PC-9 (cell line): ENCODE results near the gene ARMC2. TPM values are rescaled to one million over a fixed set of nuclear protein-coding genes. Genes with fewer than 3 reads are reported as not detected.

Experiments used
- BruUV-seq: library from RNA; stranded (reverse); fragments of 400-500 nt; replicated peaks from 2 replicates; lab custom pipeline; 2021; lab: Mats Ljungman, UMichigan
- CTCF ChIA-PET: fragments of 300-600 bp; sonication (Branson Sonifier 250); formaldehyde crosslinking; loops from one replicate; lab custom pipeline; 2022; ENCODE audit warnings: antibody characterized with exemption; lab: Charles Lee
- POLR2A ChIA-PET: fragments of 300-600 bp; sonication (Branson Sonifier 250); formaldehyde crosslinking; loops from one replicate; lab custom pipeline; 2022; ENCODE audit warnings: antibody characterized with exemption; ENCODE audit not compliant: unreplicated experiment; lab: Charles Lee
- DNase-seq, 2 experiments: peaks; one replicate each; pipeline versions ENCODE4 v3.0.0 to v3.0.0-alpha.2; 2015 to 2022; ENCODE audit warnings: mixed read lengths in 1 of 2
- H2AFZ ChIP-seq: fragments of 200-600 bp; sonication (generic); 2 replicates; pipeline ENCODE4 v1.8.1; 2017; ENCODE audit warnings: antibody characterized with exemption
- H3F3A ChIP-seq: fragments of 200-600 bp; sonication (generic); 2 replicates; pipeline ENCODE4 v1.8.1; 2017; ENCODE audit warnings: antibody characterized with exemption, mild to moderate bottlenecking, low read depth; ENCODE audit not compliant: insufficient read depth
- H3K27ac ChIP-seq: fragments of 200-600 bp; sonication (generic); 2 replicates; pipeline ENCODE4 v1.6.1; 2016; ENCODE audit warnings: mixed run types
- H3K27me3 ChIP-seq: fragments of 200-600 bp; sonication (generic); 2 replicates; pipeline ENCODE4 v1.6.1; 2016; ENCODE audit warnings: low read depth, mixed run types; ENCODE audit not compliant: insufficient read depth
- H3K36me3 ChIP-seq: fragments of 200-600 bp; sonication (generic); 2 replicates; pipeline ENCODE4 v1.6.1; 2016; ENCODE audit warnings: low read depth, mixed run types
- H3K4me1 ChIP-seq: fragments of 200-600 bp; sonication (generic); replicated peaks from 2 replicates; pipeline ENCODE4 v1.6.1; 2016; ENCODE audit warnings: mixed run types; ENCODE audit not compliant: insufficient read depth
- H3K4me2 ChIP-seq: fragments of 200-600 bp; sonication (generic); 2 replicates; pipeline ENCODE4 v1.6.1; 2017; ENCODE audit warnings: mixed run types
- H3K4me3 ChIP-seq: fragments of 200-600 bp; sonication (generic); 2 replicates; pipeline ENCODE4 v1.6.1; 2016; ENCODE audit warnings: mixed run types
- H3K79me2 ChIP-seq: fragments of 200-600 bp; sonication (generic); 2 replicates; pipeline ENCODE4 v1.6.1; 2017; ENCODE audit warnings: low read depth, mixed run types
- H3K9me2 ChIP-seq: fragments of 200-600 bp; sonication (generic); 2 replicates; pipeline ENCODE4 v1.8.1; 2017; ENCODE audit warnings: mild to moderate bottlenecking; ENCODE audit not compliant: insufficient read depth
- H3K9me3 ChIP-seq: fragments of 200-600 bp; sonication (generic); 2 replicates; pipeline ENCODE4 v1.8.1; 2016; ENCODE audit warnings: low read depth; ENCODE audit not compliant: insufficient read depth
- H4K20me1 ChIP-seq: fragments of 200-600 bp; sonication (generic); 2 replicates; pipeline ENCODE4 v1.8.1; 2017; ENCODE audit not compliant: insufficient read depth
- EZH2 ChIP-seq: fragments of 200-600 bp; sonication (generic); IDR thresholded peaks from 2 replicates; pipeline ENCODE4 v1.8.0; 2017; ENCODE audit warnings: antibody characterized with exemption, low read depth
- intact Hi-C: fragments of 100-400 bp; cut with micrococcal nuclease; formaldehyde crosslinking; loops from one replicate; pipeline ENCODE4 v1.10.0; 2022; ENCODE audit not compliant: unreplicated experiment
- total RNA-seq: library from RNA; stranded (reverse); gene quantifications from 2 replicates; pipeline ENCODE4 v1.2.3, GENCODE V29; 2021
- TF ChIP-seq, protein P1 (sequence below): fragments of 200-600 bp; sonication (generic); conservative IDR thresholded peaks from 2 replicates; pipeline ENCODE4 v1.6.1; 2017; ENCODE audit warnings: mixed run types, antibody characterized with exemption, mild to moderate bottlenecking, moderate library complexity

Gene ARMC2
- total RNA-seq, 1 experiment from 2014 or later, result 15.5 TPM

DNA sequence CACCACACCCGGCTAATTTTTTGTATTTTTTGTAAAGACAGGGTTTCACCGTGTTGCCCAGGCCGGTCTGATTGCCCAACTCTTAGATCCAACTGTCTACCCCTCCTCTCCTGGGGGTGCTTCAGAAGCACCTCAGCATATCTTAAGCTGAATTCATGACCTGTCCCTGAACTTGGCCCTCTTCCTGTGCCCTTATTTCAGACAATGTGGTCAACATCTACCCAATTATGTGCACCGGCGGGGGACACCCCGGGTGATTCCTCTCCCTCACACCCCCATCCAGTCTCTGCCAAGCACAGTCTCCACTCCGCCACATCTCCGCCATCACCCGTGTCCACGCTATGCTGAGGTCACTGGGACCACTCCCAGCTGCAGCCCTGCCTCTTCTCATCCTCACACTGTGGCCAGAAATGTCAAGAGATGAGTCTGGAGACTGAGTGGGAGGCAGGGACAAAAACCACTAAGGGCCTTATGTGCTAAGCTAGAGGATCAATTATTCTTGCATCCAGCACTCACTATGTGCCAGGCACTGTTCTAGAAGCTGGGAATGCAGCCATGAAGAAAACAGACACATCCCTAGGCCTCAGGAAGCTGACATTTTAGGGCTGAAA, 111.9 kb downstream of the ARMC2 start:
- no peaks in the 10 kb centered on the region for H3K79me2 ChIP-seq
- H3K4me3 ChIP-seq, result no peak overlapping the region
- ChIA-PET CTCF (no interaction called here), POLR2A (no interaction called here)
- no peaks in the 10 kb centered on the region for H3F3A ChIP-seq
- DNase-seq, result no peak
- no peak overlapping the region for H2AFZ ChIP-seq
- H3K4me2 ChIP-seq, result no peak overlapping the region
- H3K27me3 ChIP-seq, result no peaks in the 10 kb centered on the region
- H3K27ac ChIP-seq, result no peak overlapping the region
- intact Hi-C loops, result no loop called here
- TF ChIP-seq EZH2, result no peak
- TF ChIP-seq, protein P1, sequence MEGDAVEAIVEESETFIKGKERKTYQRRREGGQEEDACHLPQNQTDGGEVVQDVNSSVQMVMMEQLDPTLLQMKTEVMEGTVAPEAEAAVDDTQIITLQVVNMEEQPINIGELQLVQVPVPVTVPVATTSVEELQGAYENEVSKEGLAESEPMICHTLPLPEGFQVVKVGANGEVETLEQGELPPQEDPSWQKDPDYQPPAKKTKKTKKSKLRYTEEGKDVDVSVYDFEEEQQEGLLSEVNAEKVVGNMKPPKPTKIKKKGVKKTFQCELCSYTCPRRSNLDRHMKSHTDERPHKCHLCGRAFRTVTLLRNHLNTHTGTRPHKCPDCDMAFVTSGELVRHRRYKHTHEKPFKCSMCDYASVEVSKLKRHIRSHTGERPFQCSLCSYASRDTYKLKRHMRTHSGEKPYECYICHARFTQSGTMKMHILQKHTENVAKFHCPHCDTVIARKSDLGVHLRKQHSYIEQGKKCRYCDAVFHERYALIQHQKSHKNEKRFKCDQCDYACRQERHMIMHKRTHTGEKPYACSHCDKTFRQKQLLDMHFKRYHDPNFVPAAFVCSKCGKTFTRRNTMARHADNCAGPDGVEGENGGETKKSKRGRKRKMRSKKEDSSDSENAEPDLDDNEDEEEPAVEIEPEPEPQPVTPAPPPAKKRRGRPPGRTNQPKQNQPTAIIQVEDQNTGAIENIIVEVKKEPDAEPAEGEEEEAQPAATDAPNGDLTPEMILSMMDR, result no peak
- no peaks in the 10 kb centered on the region for H3K36me3 ChIP-seq
- H4K20me1 ChIP-seq, result no peaks in the 10 kb centered on the region
- no peaks in the 10 kb centered on the region for H3K4me1 ChIP-seq
- no TSS peak for BruUV-seq
- H3K9me3 ChIP-seq, result no peaks in the 10 kb centered on the region
- H3K9me2 ChIP-seq, result no peaks in the 10 kb centered on the region; the same call in 1 of the 2 replicates

DNA sequence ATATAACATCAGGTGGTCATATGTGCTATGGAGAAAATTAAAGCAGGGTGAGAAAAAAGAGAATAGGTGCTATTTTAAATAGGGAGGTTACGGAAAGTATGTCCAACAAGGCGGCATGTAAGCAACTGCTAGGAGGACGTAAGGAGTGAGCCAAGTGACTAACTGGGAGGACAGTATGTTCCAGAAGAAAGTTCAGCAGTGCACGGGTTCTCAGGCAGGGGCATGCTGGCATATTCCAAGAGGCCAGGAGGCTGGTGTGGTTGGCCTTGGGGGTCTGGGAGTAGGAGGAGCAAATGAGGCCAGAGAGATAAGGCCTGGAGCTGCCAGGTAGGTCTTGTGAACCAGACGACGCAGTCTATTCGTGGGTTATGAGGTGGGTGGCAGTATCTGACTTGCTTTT, 112.4 kb downstream of the ARMC2 start:
- H3K4me2 ChIP-seq, result no peak overlapping the region
- H3K4me3 ChIP-seq, result no peak overlapping the region
- no peak overlapping the region for H3K27ac ChIP-seq
- CTCF ChIA-PET, result no interaction called here
- H3K36me3 ChIP-seq, result no peaks in the 10 kb centered on the region
- no peaks in the 10 kb centered on the region for H3K4me1 ChIP-seq
- H3K27me3 ChIP-seq, result no peaks in the 10 kb centered on the region
- no peaks in the 10 kb centered on the region for H3K79me2 ChIP-seq
- no peaks in the 10 kb centered on the region; the same call in 1 of the 2 replicates for H3K9me2 ChIP-seq
- H2AFZ ChIP-seq, result no peak overlapping the region
- TF ChIP-seq, protein P1, result no peak
- no peak for TF ChIP-seq EZH2
- POLR2A ChIA-PET, result no interaction called here
- no peak for DNase-seq
- no peaks in the 10 kb centered on the region for H3F3A ChIP-seq
- no TSS peak for BruUV-seq
- no peaks in the 10 kb centered on the region for H3K9me3 ChIP-seq
- intact Hi-C loops, result no loop called here
- H4K20me1 ChIP-seq, result no peaks in the 10 kb centered on the region

DNA sequence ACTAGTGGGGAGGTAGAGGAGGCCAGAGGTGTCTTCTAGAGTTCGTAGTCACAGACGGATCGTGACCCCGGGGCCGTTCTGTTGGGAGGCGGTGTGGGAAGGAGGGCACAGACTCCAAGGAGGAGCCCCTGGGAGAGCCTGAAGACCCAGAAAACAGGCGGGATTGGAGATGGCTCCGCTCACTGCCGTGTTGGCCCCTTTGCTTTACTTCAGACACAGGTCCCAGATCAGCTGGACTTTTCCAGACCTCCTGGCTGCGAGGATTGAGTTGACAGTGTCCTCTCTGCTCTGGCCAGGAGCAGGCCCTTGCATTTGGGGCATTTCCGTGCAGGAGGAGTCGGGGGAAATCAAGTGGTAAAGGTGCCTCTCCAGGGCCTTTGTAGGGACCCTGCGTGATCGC, 112.9 kb downstream of the ARMC2 start:
- Histone ChIP-seq H3K4me1 (peaks cover 3% of the 10 kb centered on the region), H4K20me1 (no peaks in the 10 kb centered on the region), H3K27ac (no peak overlapping the region), H3K79me2 (no peaks in the 10 kb centered on the region), H3K4me3 (no peak overlapping the region), H3K9me2 (no peaks in the 10 kb centered on the region; the same call in 1 of the 2 replicates), H3K4me2 (no peak overlapping the region), H3K36me3 (no peaks in the 10 kb centered on the region), H3K9me3 (no peaks in the 10 kb centered on the region), H3K27me3 (no peaks in the 10 kb centered on the region), H2AFZ (no peak overlapping the region), H3F3A (no peaks in the 10 kb centered on the region)
- intact Hi-C loops, result no loop called here
- no peak for TF ChIP-seq EZH2
- TF ChIP-seq, protein P1, result no peak
- no TSS peak for BruUV-seq
- DNase-seq, result no peak
- CTCF ChIA-PET, result no interaction called here
- POLR2A ChIA-PET, result no interaction called here
